ENCODE results near the gene DLK1.

- TF ChIP-seq CTCF (IDR thresholded peaks at IDR 0.05) = no peak
- no peak for TF ChIP-seq POLR2A (IDR thresholded peaks at IDR 0.05)
These were observed 46.0 kb downstream of the DLK1 start for GRCh38 chr14:100772607-100773165.

Measured in lower leg skin (tissue), 3 donors.